ENCODE results near the gene EBLN2. TPM values are rescaled to one million over a fixed set of nuclear protein-coding genes. Genes with fewer than 3 reads are reported as not detected.

Gene EBLN2
- polyA plus RNA-seq (ENCODE audit: insufficient read length in 3 of 3): 1 to 10 TPM; 2.5 to 8.1 (median 6.8) TPM
- long read RNA-seq, donor 1: 0 reads
- long read RNA-seq, donor 2, partial matches to known transcripts: 0 of 1 reads
- long read RNA-seq, donor 2, other reads (novel, unspliced or antisense): 0 of 1 reads
- long read RNA-seq, donor 3, partial matches to known transcripts: 0 of 1 reads
- long read RNA-seq, donor 3, other reads (novel, unspliced or antisense): 0 of 1 reads
- long read RNA-seq, donor 4: 0 reads
- long read RNA-seq, donor 5: 0 reads
- long read RNA-seq, donor 6, partial matches to known transcripts: 0 of 1 reads
- long read RNA-seq, donor 6, other reads (novel, unspliced or antisense): 0 of 1 reads
- long read RNA-seq, donor 7, partial matches to known transcripts: 0 of 1 reads
- long read RNA-seq, donor 7, other reads (novel, unspliced or antisense): 0 of 1 reads
- long read RNA-seq, donor 8, partial matches to known transcripts: 0 of 1 reads
- long read RNA-seq, donor 8, other reads (novel, unspliced or antisense): 0 of 1 reads
- long read RNA-seq, donor 9, partial matches to known transcripts: 0 of 3 reads
- long read RNA-seq, donor 9, other reads (novel, unspliced or antisense): 0 of 3 reads
- long read RNA-seq, donor 10, transcript EBLN2-201 (1 exons, 1,679 nt): major isoform, 6 of 6 reads
- long read RNA-seq, donor 10, partial matches to known transcripts: 0 of 6 reads
- long read RNA-seq, donor 10, other reads (novel, unspliced or antisense): 0 of 6 reads
- long read RNA-seq, donor 11: 0 reads
- long read RNA-seq, donor 12, partial matches to known transcripts: 0 of 3 reads
- long read RNA-seq, donor 12, other reads (novel, unspliced or antisense): 0 of 3 reads
- long read RNA-seq, donor 13, partial matches to known transcripts: 0 of 2 reads
- long read RNA-seq, donor 13, other reads (novel, unspliced or antisense): 0 of 2 reads
- long read RNA-seq, donor 14: 0 reads
- long read RNA-seq, donor 15, partial matches to known transcripts: 0 of 4 reads
- long read RNA-seq, donor 15, other reads (novel, unspliced or antisense): 0 of 4 reads
- long read RNA-seq, donor 16: 0 reads

- no peak for DNase-seq
Observed at GRCh38 chr3:73061416-73061815, at the start of gene EBLN2. TSS of gene EBLN2 (plus strand) at chr3:73061659. CDS start at chr3:73062082, 423 bp downstream.

- DNase-seq: no peak
Observed at GRCh38 chr3:73018298-73018697, 43.2 kb upstream of the EBLN2 start.

GRCh38 chr3:73018790-73019441 is 42.5 kb upstream of the EBLN2 start:
- no peak for DNase-seq

GRCh38 chr3:73021301-73021835 is 40.1 kb upstream of the EBLN2 start:
- no peak for DNase-seq

- no peak for DNase-seq
Observed at GRCh38 chr3:73024836-73025235, 36.6 kb upstream of the EBLN2 start.

GRCh38 chr3:73026111-73026759 is 35.2 kb upstream of the EBLN2 start:
- DNase-seq: no peak

GRCh38 chr3:73026760-73027113 is 34.7 kb upstream of the EBLN2 start:
- no peak for DNase-seq

- no peak for DNase-seq
Observed at GRCh38 chr3:73028803-73029202, 32.7 kb upstream of the EBLN2 start.

GRCh38 chr3:73029321-73029796 is 32.1 kb upstream of the EBLN2 start:
- DNase-seq: no peak

GRCh38 chr3:73030073-73030597 is 31.3 kb upstream of the EBLN2 start:
- DNase-seq: no peak

GRCh38 chr3:73031573-73032103 is 29.8 kb upstream of the EBLN2 start:
- no peak for DNase-seq

GRCh38 chr3:73036694-73037591 is 24.5 kb upstream of the EBLN2 start:
- DNase-seq: no peak

- DNase-seq: no peak
Observed at GRCh38 chr3:73041537-73041936, 19.9 kb upstream of the EBLN2 start.

- no peak for DNase-seq
Observed at GRCh38 chr3:73043414-73043813, 18.0 kb upstream of the EBLN2 start.

GRCh38 chr3:73045391-73045790 is 16.1 kb upstream of the EBLN2 start:
- DNase-seq: no peak

- DNase-seq: no peak
Observed at GRCh38 chr3:73046195-73046594, 15.3 kb upstream of the EBLN2 start.

- no peak for DNase-seq
Observed at GRCh38 chr3:73049319-73049718, 12.1 kb upstream of the EBLN2 start.

GRCh38 chr3:73052857-73053256 is 8.6 kb upstream of the EBLN2 start:
- DNase-seq: no peak

GRCh38 chr3:73055583-73055982 is 5.9 kb upstream of the EBLN2 start:
- DNase-seq: no peak
